Coronary artery (tissue), 2 donors: ENCODE data around the gene ITGA2.

Source experiments
- DNase-seq: peaks from one replicate; pipeline ENCODE4 v3.0.0-alpha.2; 2017; ENCODE audit warnings: low spot score
- H3K27ac ChIP-seq, 2 donors: fragments of 200-600 bp; sonication (generic); one replicate each; pipeline ENCODE4 v1.5.1; 2016 to 2019
- H3K4me3 ChIP-seq: fragments of 200-600 bp; sonication (generic); 2 replicates; pipeline ENCODE4 v1.5.1; 2016; ENCODE audit warnings: mild to moderate bottlenecking, moderate library complexity
- CTCF ChIP-seq: fragments of 200-600 bp; sonication (generic); IDR thresholded peaks from one replicate; pipeline ENCODE4 v1.5.1; 2019; ENCODE audit warnings: antibody characterized with exemption

The ITGA2 gene

GRCh38 chr5:52997424-52997823, 8.3 kb downstream of the ITGA2 start:
- Histone ChIP-seq H3K4me3 (no peak overlapping the region), H3K27ac (no peak overlapping the region)
- no peak for TF ChIP-seq CTCF
- DNase-seq, result no peak

- Histone ChIP-seq H3K27ac (no peak overlapping the region), H3K4me3 (no peak overlapping the region)
- DNase-seq, result no peak
- no peak for TF ChIP-seq CTCF
Observed at GRCh38 chr5:52998552-52999313, 9.6 kb downstream of the ITGA2 start.

GRCh38 chr5:52999344-52999949, 10.3 kb downstream of the ITGA2 start:
- no peak for TF ChIP-seq CTCF
- DNase-seq, result no peak
- no peak overlapping the region for H3K27ac ChIP-seq
- no peak overlapping the region for H3K4me3 ChIP-seq

GRCh38 chr5:53001541-53001940, 12.4 kb downstream of the ITGA2 start:
- Histone ChIP-seq H3K27ac (no peak overlapping the region), H3K4me3 (no peak overlapping the region)
- no peak for DNase-seq
- TF ChIP-seq CTCF, result no peak

GRCh38 chr5:53002491-53002890, 13.3 kb downstream of the ITGA2 start:
- no peak for TF ChIP-seq CTCF
- no peak for DNase-seq
- H3K4me3 ChIP-seq, result no peak overlapping the region
- no peak overlapping the region for H3K27ac ChIP-seq

GRCh38 chr5:53003144-53003543, 14.0 kb downstream of the ITGA2 start:
- Histone ChIP-seq H3K27ac (no peak overlapping the region), H3K4me3 (no peak overlapping the region)
- no peak for DNase-seq
- no peak for TF ChIP-seq CTCF
